ENCODE results near the gene ZNF730. TPM values are rescaled to one million over a fixed set of nuclear protein-coding genes. Genes with fewer than 3 reads are reported as not detected.

ZNF730 gene
- total RNA-seq: 0.27 and 0.85 TPM in 2 replicates

DNA sequence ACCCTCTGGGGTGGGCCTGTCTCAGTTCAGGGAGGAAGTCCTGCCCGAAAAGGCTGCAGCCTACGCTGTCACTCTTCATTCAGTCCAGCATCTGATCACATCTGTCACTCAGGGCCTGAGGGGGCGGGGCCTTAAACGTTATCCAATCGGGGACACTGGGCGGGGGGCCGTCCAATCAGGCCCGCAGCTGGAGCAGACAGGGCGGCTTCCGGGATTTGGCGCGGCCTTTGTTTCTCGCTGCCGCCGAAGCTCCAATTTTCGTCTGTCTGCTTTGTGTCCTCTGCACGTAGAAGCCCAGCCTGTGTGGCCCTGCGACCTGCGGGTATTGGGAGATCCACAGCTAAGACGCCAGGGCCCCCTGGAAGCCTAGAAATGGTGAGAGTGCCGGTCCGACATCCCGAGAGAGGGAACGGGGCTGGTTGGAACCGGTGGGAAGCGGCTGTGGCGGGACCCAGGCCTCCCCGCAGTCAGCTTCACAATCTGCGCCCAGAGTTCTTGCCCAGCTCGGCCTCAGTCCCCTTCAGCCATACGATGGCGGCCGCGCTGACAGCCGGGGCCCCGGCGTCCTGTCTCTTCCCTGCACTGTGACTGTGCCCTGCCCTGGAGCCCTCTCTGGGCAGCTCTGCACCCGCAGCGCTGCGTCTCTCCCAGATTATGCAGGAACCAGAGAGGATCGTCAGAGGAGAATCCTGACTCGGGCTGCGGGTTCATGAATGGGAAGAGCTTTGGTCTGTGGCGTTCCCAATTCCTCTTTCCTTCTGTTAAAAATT is at the start of gene ZNF730:
TSS of gene ZNF730 (plus strand) at position 224 of the 770 bp plus-strand sequence. CDS start at position 373, 149 bp downstream.

Other genes starting within 250 kb of the ZNF730 start
- not detected in 2 replicates for gene ZNF728, start 113.8 kb upstream of the ZNF730 start, total RNA-seq
- 4.5 and 6.3 TPM in 2 replicates for gene ZNF724, start 133.4 kb downstream of the ZNF730 start, total RNA-seq

All from endothelial cell of coronary artery (primary cell).